ENCODE data around the gene DZIP1.
A peak's percentile ranks its signal among the peaks of the same experiment; 100 is the strongest.
"Not testable (repeated sequence)": the region's sequence is repeated elsewhere in the genome, so short reads cannot be mapped to it uniquely, and the experiment has no call there.

Gene DZIP1

GRCh38 chr13:95596701-95597100 is 47.8 kb downstream of the DZIP1 start:
- no peak for DNase-seq

GRCh38 chr13:95593462-95593861 is 51.0 kb downstream of the DZIP1 start:
- no peak for DNase-seq

DNA sequence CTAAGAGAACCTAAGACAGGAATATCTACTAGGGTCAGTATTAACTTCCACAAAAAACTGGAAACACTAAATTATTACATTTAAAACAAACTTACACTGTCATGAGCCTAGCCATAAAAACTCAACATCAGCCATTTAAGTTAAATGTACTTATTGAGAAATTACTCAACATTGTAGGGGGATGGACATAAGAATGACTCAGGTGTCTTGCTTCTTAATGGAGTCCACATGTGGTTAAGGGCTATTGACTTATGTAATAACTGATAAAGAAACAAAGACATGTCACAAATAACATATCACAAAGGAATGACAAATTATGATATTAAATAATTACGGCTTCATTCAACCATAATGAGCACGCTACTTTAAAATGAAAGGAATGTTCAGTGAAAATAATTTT is 55.8 kb downstream of the DZIP1 start:
- DNase-seq = peak; percentile 21

- no peak for DNase-seq
These were observed 56.4 kb downstream of the DZIP1 start for GRCh38 chr13:95588134-95588533.

DNA sequence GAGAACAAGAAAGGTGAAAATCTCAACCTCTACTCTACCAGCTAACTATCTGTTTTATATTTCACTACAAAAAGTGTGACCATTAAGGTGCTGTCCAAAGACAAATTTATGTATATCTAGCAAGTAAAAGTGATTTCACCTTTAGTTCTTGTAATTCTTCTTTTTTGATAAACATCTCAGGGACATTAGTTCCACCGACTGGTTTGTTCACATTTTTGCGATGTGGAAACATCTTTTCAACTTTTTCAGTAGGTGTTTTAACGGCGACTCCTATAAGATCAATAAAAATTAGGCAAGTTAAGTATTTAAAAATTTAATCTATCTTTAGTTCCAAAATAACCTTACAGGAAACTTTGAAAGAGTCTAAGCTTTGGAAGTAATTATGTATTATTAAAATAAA is 58.6 kb downstream of the DZIP1 start:
- no peak for DNase-seq

- DNase-seq = no peak
These were observed 65.2 kb downstream of the DZIP1 start for GRCh38 chr13:95579303-95579702.

GRCh38 chr13:95573221-95573620 is 71.3 kb downstream of the DZIP1 start:
- DNase-seq = no peak

DNA sequence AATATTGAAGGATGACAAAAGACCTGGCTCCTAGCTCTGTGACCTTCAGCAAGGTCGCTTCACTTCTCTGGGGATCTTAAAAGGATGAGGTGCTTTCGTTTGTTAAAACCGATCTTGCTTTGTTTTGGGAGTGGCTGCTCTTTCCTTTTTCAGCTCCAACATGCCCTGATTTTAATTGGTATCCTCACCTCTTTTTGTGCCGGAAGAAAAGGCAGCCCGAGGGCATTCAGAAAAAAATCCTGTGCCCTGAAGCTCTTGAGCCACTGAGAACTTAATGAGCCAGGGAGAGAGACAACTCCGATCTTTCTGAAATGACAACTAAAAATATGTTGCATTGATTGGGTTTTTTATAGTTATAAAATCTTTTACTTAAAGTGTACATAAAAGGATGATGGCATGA is 72.6 kb downstream of the DZIP1 start:
- DNase-seq = no peak

GRCh38 chr13:95570016-95570415 is 74.5 kb downstream of the DZIP1 start:
- DNase-seq = no peak

DNA sequence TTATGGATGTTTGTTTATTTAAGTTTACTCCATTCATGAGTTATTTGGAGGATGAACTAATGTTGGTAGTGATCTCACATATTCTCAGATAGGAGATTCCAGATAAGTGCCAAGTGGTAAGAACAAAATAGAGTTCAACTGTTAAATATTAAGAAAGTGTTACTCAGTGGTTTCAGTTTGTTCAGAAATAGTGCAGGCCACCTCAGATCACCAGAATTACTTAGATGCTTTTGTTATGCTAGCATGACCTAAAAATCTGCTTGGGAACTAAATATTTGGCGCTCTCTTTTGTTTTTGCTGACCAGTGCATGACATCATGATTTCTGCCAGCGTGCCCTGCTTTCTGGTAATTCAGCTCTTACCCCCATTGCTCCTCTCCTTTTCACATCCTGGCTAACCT is 76.4 kb downstream of the DZIP1 start:
- DNase-seq = no peak

DNA sequence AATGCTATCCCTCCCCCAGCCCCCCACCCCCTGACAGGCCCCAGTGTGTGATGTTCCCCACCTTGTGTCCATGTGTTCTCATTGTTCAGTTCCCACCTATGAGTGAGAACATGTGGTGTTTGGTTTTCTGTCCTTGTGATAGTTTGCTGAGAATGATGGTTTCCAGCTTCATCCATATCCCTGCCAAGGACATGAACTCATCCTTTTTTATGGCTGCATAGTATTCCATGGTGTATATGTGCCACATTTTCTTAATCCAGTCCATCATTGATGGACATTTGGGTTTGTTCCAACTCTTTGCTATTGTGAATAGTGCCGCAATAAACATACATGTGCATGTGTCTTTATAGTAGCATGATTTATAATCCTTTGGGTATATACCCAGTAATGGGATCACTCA is 78.7 kb downstream of the DZIP1 start:
- not testable (repeated sequence) for DNase-seq

DNA sequence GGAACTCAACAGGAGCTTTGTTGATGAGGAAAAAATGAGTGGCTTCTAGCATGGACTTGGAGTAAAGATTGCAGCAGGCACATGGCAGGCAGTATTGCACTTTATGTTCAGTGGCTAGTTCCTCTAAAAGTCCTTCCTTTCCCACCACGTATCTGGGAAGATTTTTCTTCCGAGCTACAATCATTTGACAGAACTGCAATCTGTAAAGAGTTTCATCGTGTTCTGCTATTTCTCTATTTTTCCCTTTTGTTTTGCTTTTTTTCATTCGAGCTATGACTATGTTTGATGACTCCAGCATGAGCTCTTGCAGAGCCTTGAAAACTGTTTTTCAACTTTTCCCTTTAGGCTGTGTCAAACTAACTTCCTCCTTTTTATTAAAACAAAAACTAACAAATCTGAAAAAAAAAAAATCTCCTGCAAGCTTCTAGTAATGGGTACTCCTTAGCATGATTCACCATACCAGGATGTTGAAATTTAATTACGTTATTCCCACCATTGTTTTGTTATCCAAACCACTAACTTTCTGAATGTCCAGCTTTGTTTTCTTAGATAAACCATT is 79.7 kb downstream of the DZIP1 start:
- peak; percentile 21 for DNase-seq

- DNase-seq = no peak
These were observed 80.4 kb downstream of the DZIP1 start for GRCh38 chr13:95564091-95564490.

DNA sequence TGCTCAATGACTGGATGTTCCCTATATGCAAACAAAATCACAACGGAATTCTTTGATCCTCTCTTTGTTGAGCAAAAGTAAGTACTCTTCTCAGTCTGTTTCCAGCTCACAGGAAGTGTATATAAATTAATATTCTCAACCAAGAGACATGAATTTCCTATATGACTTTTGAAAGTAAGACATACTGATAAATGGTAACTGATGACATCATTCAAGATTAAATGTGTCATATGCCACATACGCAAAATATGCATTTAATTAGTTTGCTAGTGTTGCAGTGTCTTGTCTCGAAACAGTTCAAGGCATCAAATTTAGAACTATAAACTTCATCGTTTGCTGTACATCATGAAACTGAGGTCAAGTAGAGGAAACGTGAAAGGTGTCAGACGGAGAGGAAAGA is 84.1 kb downstream of the DZIP1 start:
- DNase-seq = no peak

- DNase-seq = no peak
These were observed 85.4 kb downstream of the DZIP1 start for GRCh38 chr13:95559100-95559499.

DNA sequence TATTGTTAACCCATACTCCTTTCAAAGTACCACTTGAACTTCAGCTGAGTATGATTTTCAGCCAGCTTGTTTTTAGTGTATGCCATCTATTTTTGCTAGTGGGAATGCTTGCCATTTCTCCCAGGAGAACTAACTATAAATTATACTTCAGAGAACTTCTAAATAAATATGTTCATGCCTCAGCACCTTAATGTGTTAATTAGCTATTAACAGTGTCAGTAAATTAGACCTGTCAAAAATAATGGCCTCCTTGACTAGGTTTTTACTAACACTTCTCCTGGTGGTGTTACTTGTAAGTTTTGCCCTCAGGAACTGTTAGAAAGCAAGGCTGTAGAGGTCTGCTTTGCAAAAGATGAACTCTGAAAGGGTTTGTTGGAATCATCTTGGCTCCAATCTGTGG is 87.5 kb downstream of the DZIP1 start:
- DNase-seq = no peak

DNA sequence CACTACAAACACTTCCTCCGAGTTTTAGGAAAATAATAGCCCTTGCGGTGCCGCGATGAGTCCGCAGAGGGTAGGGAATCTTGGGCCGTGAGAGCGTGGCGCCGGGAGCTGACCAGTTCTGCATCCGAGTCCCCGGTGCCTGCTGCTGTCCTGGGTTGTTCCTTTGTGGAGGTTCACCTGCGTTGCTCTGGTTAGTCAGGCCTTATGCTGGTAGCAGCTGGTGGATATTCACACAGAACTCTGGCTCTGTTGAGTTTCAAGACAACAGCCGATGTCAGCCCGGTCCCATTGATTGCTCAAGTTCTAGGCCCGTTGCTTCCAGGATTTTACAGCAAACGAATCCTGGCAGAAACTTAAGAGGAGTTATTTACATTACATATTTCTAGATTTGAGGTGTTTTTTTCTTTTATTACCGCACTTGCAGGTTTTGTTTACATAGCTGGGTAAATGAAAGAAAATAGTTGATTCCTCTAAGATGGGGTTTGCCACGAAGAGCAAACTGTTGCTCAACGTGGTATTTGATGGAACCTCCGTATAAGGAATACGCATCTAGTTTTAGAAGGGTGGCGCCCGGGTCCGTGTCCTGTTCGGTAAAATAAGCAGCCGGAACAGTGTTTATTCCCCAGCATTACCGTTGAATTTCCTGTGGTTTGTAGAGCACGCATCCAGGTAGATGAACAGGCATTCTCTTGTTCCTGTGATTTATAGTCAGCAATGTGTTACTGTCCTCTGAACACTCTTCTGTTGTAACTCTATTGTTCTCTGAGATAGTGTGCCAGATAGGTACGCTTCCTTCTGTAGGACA is 90.7 kb downstream of the DZIP1 start:
- DNase-seq = no peak

DNA sequence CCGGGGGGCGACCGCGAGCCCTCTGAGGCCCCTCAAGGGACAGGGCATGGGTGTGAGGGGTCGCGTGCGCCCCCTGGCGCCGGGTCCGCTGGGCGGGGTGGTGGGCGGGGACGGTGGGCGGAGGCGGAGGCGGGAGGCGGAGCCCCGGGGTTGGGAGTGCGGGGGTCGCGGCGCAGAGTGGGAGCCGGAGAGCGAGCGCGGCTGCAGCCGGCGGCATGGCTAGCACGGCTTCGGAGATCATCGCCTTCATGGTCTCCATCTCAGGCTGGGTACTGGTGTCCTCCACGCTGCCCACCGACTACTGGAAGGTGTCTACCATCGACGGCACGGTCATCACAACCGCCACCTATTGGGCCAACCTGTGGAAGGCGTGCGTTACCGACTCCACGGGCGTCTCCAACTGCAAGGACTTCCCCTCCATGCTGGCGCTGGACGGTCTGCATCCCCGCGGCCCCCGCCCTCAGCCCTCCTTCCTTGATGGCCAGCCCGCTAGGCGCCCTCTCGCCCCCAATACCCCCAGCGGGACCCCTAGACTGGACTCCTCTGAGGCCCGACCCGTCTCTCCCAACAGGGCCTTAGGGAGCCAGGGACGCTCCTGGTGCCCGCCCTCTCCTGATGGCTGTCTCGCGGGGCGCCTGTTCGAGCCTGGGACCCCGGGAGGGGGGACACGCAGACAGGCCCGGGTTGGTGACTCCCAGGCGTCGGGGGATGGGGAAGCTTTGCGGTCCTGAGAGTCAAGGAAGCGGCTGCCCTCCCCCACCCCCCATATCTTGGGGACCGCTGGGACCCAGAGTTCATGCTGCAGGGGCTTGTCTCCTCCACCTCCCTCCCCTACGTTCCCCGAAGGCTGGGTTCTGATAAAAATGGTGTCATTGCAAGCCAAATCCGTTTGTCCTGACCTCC is 91.7 kb downstream of the DZIP1 start, which contains the start of gene CLDN10:
TSS of gene CLDN10 (plus strand) at position 182 of the 903 bp plus-strand sequence. CDS start at position 216, 34 bp downstream.
- peak; percentile 45 for DNase-seq

DNA sequence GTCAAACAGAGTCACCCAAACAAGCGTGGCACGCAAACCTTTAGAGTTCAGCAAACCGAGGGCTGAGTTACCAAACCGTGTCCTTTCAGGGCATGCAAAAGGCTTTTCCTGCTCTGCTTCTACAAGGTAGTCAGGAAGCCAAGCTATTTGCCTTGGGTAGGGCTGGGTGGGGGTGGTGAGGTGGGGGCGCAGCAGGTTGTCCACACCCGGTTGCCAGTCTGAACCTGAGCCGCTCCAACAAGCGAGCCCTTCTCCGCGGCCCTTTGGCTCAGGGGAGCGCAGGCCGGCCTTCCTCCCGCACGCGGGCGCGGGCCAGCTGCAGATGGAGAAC is 92.3 kb downstream of the DZIP1 start:
- no peak for DNase-seq

GRCh38 chr13:95547531-95548167 is 96.9 kb downstream of the DZIP1 start:
- no peak for DNase-seq

DNA sequence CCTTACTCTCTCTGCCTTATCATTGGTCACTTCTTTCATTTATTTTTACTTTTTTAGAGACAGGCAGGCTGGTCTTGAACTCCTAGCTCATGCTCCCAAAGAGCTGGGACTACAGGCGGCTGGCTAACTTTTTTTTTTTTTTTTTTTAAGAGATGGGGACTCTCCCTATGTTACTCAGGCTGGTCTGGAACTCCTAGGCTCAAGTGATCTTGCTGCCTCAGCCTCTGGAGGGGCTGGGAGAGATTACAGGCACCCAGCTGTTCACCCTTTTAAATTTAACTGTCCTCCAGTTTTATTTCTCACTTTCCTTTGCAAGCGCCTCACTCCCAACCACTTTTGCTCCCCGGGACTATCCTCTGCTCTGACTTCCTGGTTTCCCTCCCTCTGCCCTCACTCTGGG is 97.6 kb downstream of the DZIP1 start:
- DNase-seq = no peak

- DNase-seq = no peak
These were observed 100.2 kb downstream of the DZIP1 start for GRCh38 chr13:95544293-95544692.

- DNase-seq = peak; percentile 19
These were observed 102.5 kb downstream of the DZIP1 start for GRCh38 chr13:95541911-95542474.
